K562 (cell line): Measurements from ENCODE around the gene PSORS1C2. TPM values are rescaled to one million over a fixed set of nuclear protein-coding genes. Genes with fewer than 3 reads are reported as not detected.

Source experiments
- CXXC5 ChIP-seq: fragments of 250-450 bp; sonication (Bioruptor Pico); IDR thresholded peaks from 2 replicates; pipeline ENCODE4 v1.8.0; 2022; ENCODE audit warnings: inconsistent platforms, mild to moderate bottlenecking, moderate library complexity
- DACH1 ChIP-seq: fragments of 450-650 bp; IDR thresholded peaks from 2 replicates; pipeline ENCODE4 v1.6.1; 2018; ENCODE audit not compliant: partially characterized antibody
- E2F8 ChIP-seq: fragments of 450-650 bp; IDR thresholded peaks from 2 replicates; pipeline ENCODE4 v1.7.1; 2018; ENCODE audit warnings: mild to moderate bottlenecking, low read depth; ENCODE audit not compliant: partially characterized antibody
- ETV5 ChIP-seq: sonication (generic); formaldehyde crosslinking; IDR thresholded peaks from 2 replicates; pipeline ENCODE4 v1.4.0; 2020; ENCODE audit warnings: low read depth, mild to moderate bottlenecking, missing genetic modification reagents
- HDAC3 ChIP-seq: fragments of 450-650 bp; IDR thresholded peaks from 2 replicates; pipeline ENCODE4 v1.6.1; 2018; ENCODE audit warnings: borderline replicate concordance, mild to moderate bottlenecking, moderate library complexity; ENCODE audit not compliant: partially characterized antibody
- MBD1 ChIP-seq: fragments of 250-450 bp; sonication (Bioruptor Pico); IDR thresholded peaks from 2 replicates; pipeline ENCODE4 v1.8.0; 2022; ENCODE audit warnings: inconsistent platforms
- MCM5 ChIP-seq: fragments of 450-650 bp; IDR thresholded peaks from 2 replicates; pipeline ENCODE4 v1.6.1; 2016; ENCODE audit warnings: low read depth
- POU5F1 ChIP-seq: fragments of 150-350 bp; IDR thresholded peaks from 2 replicates; pipeline ENCODE4 v1.6.1; 2014; ENCODE audit warnings: borderline replicate concordance, low read length, low read depth, mild to moderate bottlenecking; ENCODE audit not compliant: partially characterized antibody
- RBM25 ChIP-seq: fragments of 200-400 bp; formaldehyde crosslinking; IDR thresholded peaks from 2 replicates; pipeline ENCODE4 v1.6.1; 2018; ENCODE audit warnings: low read length, low read depth, moderate library complexity; ENCODE audit not compliant: severe bottlenecking
- SMAD4 ChIP-seq: fragments of 250-450 bp; sonication (Bioruptor Pico); conservative IDR thresholded peaks from 2 replicates; pipeline ENCODE4 v1.8.0; 2021; ENCODE audit warnings: inconsistent platforms, mild to moderate bottlenecking, moderate library complexity
- SMARCA4 ChIP-seq: fragments of 450-650 bp; IDR thresholded peaks from 2 replicates; pipeline ENCODE4 v1.6.1; 2016
- TAF7 ChIP-seq: fragments of 450-650 bp; IDR thresholded peaks from 2 replicates; pipeline ENCODE4 v1.6.1; 2016; ENCODE audit warnings: missing genetic modification characterization, missing compliant biosample characterization
- TAL1 ChIP-seq: fragments of 450-650 bp; IDR thresholded peaks from 2 replicates; pipeline ENCODE4 v1.6.1; 2016; ENCODE audit warnings: mild to moderate bottlenecking
- ZNF133 ChIP-seq: fragments of 250-450 bp; sonication (Bioruptor Pico); IDR thresholded peaks from 2 replicates; pipeline ENCODE4 v1.4.0; 2020; ENCODE audit warnings: mild to moderate bottlenecking
- ZNF224 ChIP-seq: sonication (generic); formaldehyde crosslinking; IDR thresholded peaks from 2 replicates; pipeline ENCODE4 v1.8.0; 2022; ENCODE audit warnings: mild to moderate bottlenecking, missing genetic modification reagents
- polyA plus RNA-seq, 8 experiments: library from polyadenylated mRNA; depleted of rRNA in 4 of 8; stranded (reverse) in 5 of 8; unstranded in 3 of 8; fragments of >200 nt; fragmentation: Nextera tagmentation in 2 of 8; fragmentation: Illumina TruSeq in 1 of 8; extraction: Ambion mirVana in 2 of 8; extraction: Trizol in 1 of 8; gene quantifications; 2 replicates each; pipeline versions ENCODE4 v1.2.1 to v1.2.3, GENCODE V29; 2011 to 2014; ENCODE audit warnings: inconsistent platforms in 1 of 8, missing spikeins in 1 of 8
- total RNA-seq, 7 experiments: library from RNA; depleted of rRNA in 6 of 7; stranded (reverse); fragments of >200 nt in 6 of 7; fragmentation: Illumina TruSeq in 2 of 7; extraction: Trizol in 2 of 7; gene quantifications; 2 replicates each; pipeline versions ENCODE4 v1.2.1 to v1.2.3, GENCODE V29; 2011 to 2021; ENCODE audit warnings: low replicate concordance in 1 of 7
- TF ChIP-seq, protein P1 (sequence below): conservative IDR thresholded peaks from 2 replicates; pipeline ENCODE4 v1.6.1; 2011; ENCODE audit warnings: low read depth, mild to moderate bottlenecking, low read length; ENCODE audit not compliant: control insufficient read depth
- TF ChIP-seq, protein P2 (sequence below): fragments of 250-450 bp; sonication (Bioruptor Pico); IDR thresholded peaks from 2 replicates; pipeline ENCODE4 v1.8.0; 2021; ENCODE audit warnings: mild to moderate bottlenecking, moderate library complexity
- TF ChIP-seq, protein P3 (sequence below): fragments of 250-450 bp; sonication (Bioruptor Pico); IDR thresholded peaks from 2 replicates; pipeline ENCODE4 v1.8.0; 2022; ENCODE audit warnings: inconsistent platforms, mild to moderate bottlenecking, moderate library complexity, borderline replicate concordance

Gene PSORS1C2
- total and polyA plus RNA-seq, 9 of the 15 experiments (the other 6 are each of a cell fraction or from before 2014, with no cell fraction given) = not detected

GRCh38 chr6:31169123-31169857 lies 30.4 kb upstream of the PSORS1C2 start (continued):
- TF ChIP-seq SMAD4 (CRISPR knock-in tag) = peak; percentile 18; the same call in 1 of the 2 replicates
- TF ChIP-seq RBM25 = no peak
- TF ChIP-seq MBD1 = no peak
- TF ChIP-seq POU5F1 = no peak
- TF ChIP-seq HDAC3 = no peak
- 0 out of 2 replicates have a peak, but pooled peaks have one; percentile 23 for TF ChIP-seq ZNF133 (CRISPR knock-in tag)
- TF ChIP-seq DACH1 = no peak
- TF ChIP-seq CXXC5 (CRISPR knock-in tag) = peak; percentile 17
- TF ChIP-seq TAL1 = no peak
- TF ChIP-seq, protein P1, sequence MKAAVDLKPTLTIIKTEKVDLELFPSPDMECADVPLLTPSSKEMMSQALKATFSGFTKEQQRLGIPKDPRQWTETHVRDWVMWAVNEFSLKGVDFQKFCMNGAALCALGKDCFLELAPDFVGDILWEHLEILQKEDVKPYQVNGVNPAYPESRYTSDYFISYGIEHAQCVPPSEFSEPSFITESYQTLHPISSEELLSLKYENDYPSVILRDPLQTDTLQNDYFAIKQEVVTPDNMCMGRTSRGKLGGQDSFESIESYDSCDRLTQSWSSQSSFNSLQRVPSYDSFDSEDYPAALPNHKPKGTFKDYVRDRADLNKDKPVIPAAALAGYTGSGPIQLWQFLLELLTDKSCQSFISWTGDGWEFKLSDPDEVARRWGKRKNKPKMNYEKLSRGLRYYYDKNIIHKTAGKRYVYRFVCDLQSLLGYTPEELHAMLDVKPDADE = no peak
- TF ChIP-seq, protein P2, sequence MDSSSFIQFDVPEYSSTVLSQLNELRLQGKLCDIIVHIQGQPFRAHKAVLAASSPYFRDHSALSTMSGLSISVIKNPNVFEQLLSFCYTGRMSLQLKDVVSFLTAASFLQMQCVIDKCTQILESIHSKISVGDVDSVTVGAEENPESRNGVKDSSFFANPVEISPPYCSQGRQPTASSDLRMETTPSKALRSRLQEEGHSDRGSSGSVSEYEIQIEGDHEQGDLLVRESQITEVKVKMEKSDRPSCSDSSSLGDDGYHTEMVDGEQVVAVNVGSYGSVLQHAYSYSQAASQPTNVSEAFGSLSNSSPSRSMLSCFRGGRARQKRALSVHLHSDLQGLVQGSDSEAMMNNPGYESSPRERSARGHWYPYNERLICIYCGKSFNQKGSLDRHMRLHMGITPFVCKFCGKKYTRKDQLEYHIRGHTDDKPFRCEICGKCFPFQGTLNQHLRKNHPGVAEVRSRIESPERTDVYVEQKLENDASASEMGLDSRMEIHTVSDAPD (CRISPR knock-in tag) = no peak
- TF ChIP-seq, protein P3, sequence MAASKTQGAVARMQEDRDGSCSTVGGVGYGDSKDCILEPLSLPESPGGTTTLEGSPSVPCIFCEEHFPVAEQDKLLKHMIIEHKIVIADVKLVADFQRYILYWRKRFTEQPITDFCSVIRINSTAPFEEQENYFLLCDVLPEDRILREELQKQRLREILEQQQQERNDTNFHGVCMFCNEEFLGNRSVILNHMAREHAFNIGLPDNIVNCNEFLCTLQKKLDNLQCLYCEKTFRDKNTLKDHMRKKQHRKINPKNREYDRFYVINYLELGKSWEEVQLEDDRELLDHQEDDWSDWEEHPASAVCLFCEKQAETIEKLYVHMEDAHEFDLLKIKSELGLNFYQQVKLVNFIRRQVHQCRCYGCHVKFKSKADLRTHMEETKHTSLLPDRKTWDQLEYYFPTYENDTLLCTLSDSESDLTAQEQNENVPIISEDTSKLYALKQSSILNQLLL = no peak
- TF ChIP-seq ETV5 (CRISPR knock-in tag) = no peak
- TF ChIP-seq MCM5 = no peak
- TF ChIP-seq ZNF224 (CRISPR knock-in tag) = no peak
- no peak for TF ChIP-seq TAF7 (tag)
- 0 out of 2 replicates have a peak, but pooled peaks have one; percentile 13 for TF ChIP-seq SMARCA4
- TF ChIP-seq E2F8 = no peak
